Hepatocyte (in vitro differentiated cells): ENCODE measurements around the gene TEC. TPM values are rescaled to one million over a fixed set of nuclear protein-coding genes. Genes with fewer than 3 reads are reported as not detected.

Experiments
- DNase-seq: peaks from one replicate; pipeline ENCODE4 v3.0.0-alpha.2; 2016; ENCODE audit warnings: low spot score
- H2AFZ ChIP-seq: fragments of 200-600 bp; sonication (generic); 2 replicates; pipeline ENCODE4 v1.6.0; 2016; ENCODE audit warnings: antibody characterized with exemption, mild to moderate bottlenecking
- H3K27ac ChIP-seq: fragments of 200-600 bp; sonication (generic); 2 replicates; pipeline ENCODE4 v1.5.1; 2016; ENCODE audit warnings: mild to moderate bottlenecking
- H3K27me3 ChIP-seq: fragments of 200-600 bp; sonication (generic); 2 replicates; pipeline ENCODE4 v1.6.1; 2016
- H3K36me3 ChIP-seq: fragments of 200-600 bp; sonication (generic); replicated peaks from 2 replicates; pipeline ENCODE4 v1.5.1; 2016; ENCODE audit warnings: low read depth; ENCODE audit not compliant: insufficient read depth
- H3K4me1 ChIP-seq: fragments of 200-600 bp; sonication (generic); 2 replicates; pipeline ENCODE4 v1.5.1; 2016; ENCODE audit warnings: mild to moderate bottlenecking, moderate library complexity; ENCODE audit not compliant: insufficient read depth
- H3K4me2 ChIP-seq: fragments of 200-600 bp; sonication (generic); 2 replicates; pipeline ENCODE4 v1.6.0; 2016
- H3K4me3 ChIP-seq: fragments of 200-600 bp; sonication (generic); 2 replicates; pipeline ENCODE4 v1.5.1; 2016; ENCODE audit warnings: mild to moderate bottlenecking
- H3K79me2 ChIP-seq: fragments of 200-600 bp; sonication (generic); 2 replicates; pipeline ENCODE4 v1.6.0; 2017; ENCODE audit warnings: mild to moderate bottlenecking
- H3K9me2 ChIP-seq: fragments of 200-600 bp; sonication (generic); replicated peaks from 2 replicates; pipeline ENCODE4 v1.6.0; 2017; ENCODE audit warnings: mild to moderate bottlenecking; ENCODE audit not compliant: insufficient read depth
- H3K9me3 ChIP-seq: fragments of 200-600 bp; sonication (generic); 2 replicates; pipeline ENCODE4 v1.5.1; 2016; ENCODE audit warnings: low read depth, mild to moderate bottlenecking
- H4K20me1 ChIP-seq: fragments of 200-600 bp; sonication (generic); 2 replicates; pipeline ENCODE4 v1.6.0; 2016; ENCODE audit warnings: mild to moderate bottlenecking; ENCODE audit not compliant: insufficient read depth, poor library complexity, severe bottlenecking
- CTCF ChIP-seq: fragments of 200-600 bp; sonication (generic); IDR thresholded peaks from 2 replicates; pipeline ENCODE4 v1.5.1; 2016; ENCODE audit warnings: antibody characterized with exemption, mild to moderate bottlenecking; ENCODE audit not compliant: poor library complexity
- EZH2 ChIP-seq: fragments of 200-600 bp; sonication (generic); IDR thresholded peaks from 2 replicates; pipeline ENCODE4 v1.6.1; 2016; ENCODE audit warnings: antibody characterized with exemption, mild to moderate bottlenecking, borderline replicate concordance
- EZH2phosphoT487 ChIP-seq: fragments of 200-600 bp; sonication (generic); IDR thresholded peaks from one replicate; pipeline ENCODE4 v1.6.1; 2018; ENCODE audit warnings: antibody characterized with exemption, mild to moderate bottlenecking, low read depth, moderate library complexity; ENCODE audit not compliant: unreplicated experiment, severe bottlenecking
- WGBS: methylation state at CpG from one replicate; pipeline ENCODE4 v1.1.6; 2016; ENCODE audit warnings: low lambda C conversion rate; ENCODE audit errors: missing lambda C conversion rate; 5-methylcytosine and 5-hydroxymethylcytosine counted together
- polyA plus RNA-seq: library from polyadenylated mRNA; unstranded; fragments of >200 nt; fragmentation: Nextera tagmentation; extraction: Ambion mirVana; gene quantifications from 2 replicates; pipeline ENCODE4 v1.2.1, GENCODE V29; 2016
- total RNA-seq: library from RNA; depleted of rRNA; stranded (reverse); fragments of >200 nt; gene quantifications from 2 replicates; pipeline ENCODE4 v1.2.3, GENCODE V29; 2014

Gene TEC
- total and polyA plus RNA-seq, 2 experiments from 2014 or later: 1.3 to 2.1 TPM

- no peak overlapping the region for H2AFZ ChIP-seq
- H3K36me3 ChIP-seq: no peaks in the 10 kb centered on the region
- H4K20me1 ChIP-seq: no peaks in the 10 kb centered on the region
- H3K4me2 ChIP-seq: no peak overlapping the region
- H3K27ac ChIP-seq: no peak overlapping the region
- H3K27me3 ChIP-seq: no peaks in the 10 kb centered on the region
- no peak for TF ChIP-seq EZH2
- no peak for TF ChIP-seq CTCF
- TF ChIP-seq EZH2phosphoT487: no peak
- no peaks in the 10 kb centered on the region for H3K9me2 ChIP-seq
- H3K4me1 ChIP-seq: no peaks in the 10 kb centered on the region
- H3K4me3 ChIP-seq: no peak overlapping the region
- WGBS: 95% methylated on average over 1 of the region's 1 CpG
- DNase-seq: no peak
- no peaks in the 10 kb centered on the region for H3K79me2 ChIP-seq
- H3K9me3 ChIP-seq: no peaks in the 10 kb centered on the region
These were observed 115.7 kb downstream of the TEC start for GRCh38 chr4:48153791-48154550.

- Histone ChIP-seq H3K4me3 (no peak overlapping the region), H3K27ac (no peak overlapping the region), H3K9me2 (no peaks in the 10 kb centered on the region), H4K20me1 (no peaks in the 10 kb centered on the region), H2AFZ (no peak overlapping the region), H3K27me3 (no peaks in the 10 kb centered on the region), H3K4me2 (no peak overlapping the region), H3K79me2 (no peaks in the 10 kb centered on the region), H3K36me3 (no peaks in the 10 kb centered on the region), H3K9me3 (no peaks in the 10 kb centered on the region), H3K4me1 (no peaks in the 10 kb centered on the region)
- TF ChIP-seq CTCF (no peak), EZH2phosphoT487 (no peak)
- 98% methylated on average over 5 of the region's 5 CpGs for WGBS
- DNase-seq: no peak
These were observed 117.4 kb downstream of the TEC start for GRCh38 chr4:48152259-48152658.

- TF ChIP-seq CTCF (no peak), EZH2phosphoT487 (no peak), EZH2 (no peak)
- no peaks in the 10 kb centered on the region for H3K27me3 ChIP-seq
- H3K4me2 ChIP-seq: no peak overlapping the region
- no peaks in the 10 kb centered on the region for H3K9me3 ChIP-seq
- H3K27ac ChIP-seq: no peak overlapping the region
- H3K36me3 ChIP-seq: no peaks in the 10 kb centered on the region
- H3K79me2 ChIP-seq: no peaks in the 10 kb centered on the region
- no peaks in the 10 kb centered on the region for H4K20me1 ChIP-seq
- WGBS: 86% methylated on average over 3 of the region's 3 CpGs
- H2AFZ ChIP-seq: no peak overlapping the region
- no peak overlapping the region for H3K4me3 ChIP-seq
- H3K4me1 ChIP-seq: no peaks in the 10 kb centered on the region
- DNase-seq: no peak
- no peaks in the 10 kb centered on the region for H3K9me2 ChIP-seq
These were observed 119.7 kb downstream of the TEC start for GRCh38 chr4:48149827-48150370.
